ENCODE measurements around the gene MRPL24.

The MRPL24 gene

GRCh38 chr1:156742801-156743200 is 1.9 kb upstream of the MRPL24 start:
- no peak for DNase-seq

- no peak for DNase-seq
These were observed 1.1 kb upstream of the MRPL24 start for GRCh38 chr1:156742017-156742416.

GRCh38 chr1:156741481-156741983 is 644 bp upstream of the MRPL24 start:
- no peak for DNase-seq

GRCh38 chr1:156740237-156740740 is 599 bp downstream of the MRPL24 start:
- DNase-seq, result no peak

- DNase-seq, result no peak
These were observed 2.0 kb downstream of the MRPL24 start for GRCh38 chr1:156738916-156739315.

- DNase-seq, result no peak
These were observed 2.5 kb downstream of the MRPL24 start for GRCh38 chr1:156738407-156738806.

DNA sequence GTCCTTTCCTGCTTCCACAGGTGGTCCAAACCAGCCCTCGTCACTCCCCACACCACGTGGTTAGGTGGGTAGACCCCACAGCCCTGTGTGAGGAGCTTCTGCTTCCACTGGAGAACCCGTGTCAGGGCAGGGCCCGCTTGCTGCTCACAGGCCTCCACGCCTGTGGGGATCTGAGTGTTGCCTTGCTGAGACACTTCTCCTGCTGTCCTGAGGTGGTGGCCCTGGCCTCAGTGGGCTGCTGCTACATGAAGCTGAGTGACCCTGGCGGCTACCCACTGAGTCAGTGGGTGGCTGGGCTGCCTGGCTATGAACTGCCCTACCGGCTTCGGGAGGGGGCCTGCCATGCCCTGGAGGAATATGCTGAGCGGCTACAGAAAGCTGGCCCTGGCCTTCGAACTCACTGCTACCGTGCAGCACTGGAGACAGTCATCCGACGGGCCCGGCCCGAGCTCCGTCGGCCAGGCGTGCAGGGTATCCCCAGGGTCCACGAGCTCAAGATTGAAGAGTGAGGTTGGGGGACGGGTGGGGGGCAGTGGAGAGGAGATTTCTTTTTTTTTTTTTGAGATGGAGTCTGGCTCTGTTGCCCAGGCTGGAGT is 6.8 kb downstream of the MRPL24 start:
- DNase-seq, result no peak

GRCh38 chr1:156728599-156729462 is 12.1 kb downstream of the MRPL24 start, which contains the start of gene ISG20L2:
Gene ISG20L2, minus strand, starts transcription at chr1:156728766. Its CDS starts 1,114 bp downstream, at chr1:156727652.
- peak; percentile 97 for DNase-seq

DNA sequence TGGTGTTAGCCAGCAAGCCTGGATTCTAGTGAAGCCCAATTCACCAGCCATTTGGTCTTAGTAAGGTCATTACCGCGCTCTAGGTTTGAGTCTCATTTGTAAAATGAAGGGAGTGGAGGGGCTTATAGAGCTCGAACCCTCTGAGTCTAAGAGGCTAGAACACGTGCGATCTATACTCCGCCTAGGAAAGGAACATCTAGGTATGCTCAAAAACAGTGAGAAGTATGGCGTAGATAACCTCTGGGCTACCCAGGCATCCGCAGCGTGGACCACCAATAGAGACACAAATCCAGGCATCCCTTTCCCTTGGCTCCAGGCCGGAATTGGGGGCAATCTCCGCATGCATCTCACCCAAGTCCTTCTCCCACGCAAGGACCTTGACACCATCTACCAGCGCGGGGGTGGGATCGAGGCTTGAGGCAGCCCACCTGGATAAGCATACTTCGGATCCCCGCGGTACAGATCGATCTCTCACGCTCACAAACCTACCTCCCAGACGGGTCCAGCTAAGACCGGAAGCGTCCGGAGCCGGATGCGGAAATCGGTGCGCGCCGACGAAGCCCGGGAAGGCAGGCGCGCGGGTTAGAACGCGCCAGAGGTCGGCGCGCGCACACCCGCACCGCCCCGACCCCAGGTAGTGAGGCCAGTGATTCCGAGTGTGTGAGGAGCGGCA is 12.8 kb downstream of the MRPL24 start, which contains the start of gene METTL25B:
METTL25B (plus strand) TSS at position 544 of the 673 bp plus-strand sequence. CDS start 636 bp downstream, outside the sequence.
- peak; percentile 84 for DNase-seq

DNA sequence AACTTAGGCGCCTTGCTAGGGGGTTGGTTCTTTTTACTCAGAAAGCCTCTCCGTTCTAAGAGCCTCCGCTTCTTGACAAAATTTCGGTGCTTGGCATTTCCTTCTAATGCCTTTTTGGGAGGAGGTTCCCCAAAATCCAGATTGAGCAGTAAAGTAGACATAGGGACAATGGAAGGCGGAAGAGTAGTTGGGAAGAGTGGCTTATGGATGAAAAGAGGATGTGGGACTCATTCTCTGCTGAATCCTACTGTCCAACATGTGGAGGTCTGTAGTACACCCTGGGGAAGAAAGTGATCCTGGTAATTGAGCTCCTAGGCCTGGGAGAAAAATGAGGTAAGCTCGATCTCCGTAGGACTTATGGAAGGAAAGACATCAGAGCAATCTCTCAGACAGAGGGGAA is 13.4 kb downstream of the MRPL24 start:
- DNase-seq, result no peak

- peak; percentile 17 for DNase-seq
These were observed 14.2 kb downstream of the MRPL24 start for GRCh38 chr1:156726549-156727226.

DNA sequence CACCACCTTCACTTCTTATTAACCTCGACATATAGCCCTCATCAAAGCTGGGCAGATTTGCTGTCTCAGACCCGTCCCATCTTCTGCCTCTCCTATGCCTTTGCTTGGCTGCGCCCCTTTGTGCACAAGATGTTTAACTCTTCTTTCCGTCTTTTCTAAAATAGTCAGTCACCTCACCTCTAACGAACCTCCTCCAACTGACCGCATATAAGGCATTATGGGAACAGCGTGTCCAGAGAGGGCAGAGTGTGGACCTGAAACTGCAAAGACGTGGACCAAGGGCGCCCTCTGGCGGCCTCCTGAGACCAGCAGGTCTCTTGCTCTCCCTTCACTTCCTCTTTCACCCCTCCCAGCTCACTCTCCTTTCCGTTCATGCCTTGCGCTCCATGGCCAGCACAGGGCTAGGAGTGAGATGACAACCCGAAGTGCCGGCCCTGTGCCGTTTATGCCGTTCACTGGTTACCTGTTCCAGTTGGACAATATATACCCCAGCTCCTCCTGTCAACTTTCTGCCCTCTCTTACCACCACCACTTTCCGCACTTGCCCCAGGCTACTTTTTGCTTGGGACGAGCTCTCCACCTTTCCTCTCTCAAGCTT is 15.1 kb downstream of the MRPL24 start:
- peak; percentile 85 for DNase-seq

GRCh38 chr1:156721535-156721934 is 19.4 kb downstream of the MRPL24 start:
- DNase-seq, result no peak

DNA sequence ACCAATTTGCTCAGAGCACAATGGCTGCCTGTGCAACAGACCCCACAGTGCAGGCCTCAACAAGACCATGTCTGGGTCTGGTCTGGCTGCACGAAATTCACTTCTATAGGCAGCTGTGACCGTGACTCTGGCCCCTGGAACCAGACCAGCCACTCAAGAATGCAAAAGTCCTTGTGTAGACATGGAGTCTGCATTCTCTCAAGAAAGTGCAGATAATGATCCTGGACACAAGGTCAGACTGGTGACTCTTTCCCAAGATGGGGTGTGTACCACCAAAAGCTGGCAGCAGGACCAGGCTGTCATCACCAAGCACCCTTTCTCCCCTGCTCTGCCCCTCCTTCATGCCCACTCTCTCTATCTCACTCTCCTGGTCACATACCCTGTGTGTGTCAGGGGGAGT is 19.8 kb downstream of the MRPL24 start:
- no peak for DNase-seq

DNA sequence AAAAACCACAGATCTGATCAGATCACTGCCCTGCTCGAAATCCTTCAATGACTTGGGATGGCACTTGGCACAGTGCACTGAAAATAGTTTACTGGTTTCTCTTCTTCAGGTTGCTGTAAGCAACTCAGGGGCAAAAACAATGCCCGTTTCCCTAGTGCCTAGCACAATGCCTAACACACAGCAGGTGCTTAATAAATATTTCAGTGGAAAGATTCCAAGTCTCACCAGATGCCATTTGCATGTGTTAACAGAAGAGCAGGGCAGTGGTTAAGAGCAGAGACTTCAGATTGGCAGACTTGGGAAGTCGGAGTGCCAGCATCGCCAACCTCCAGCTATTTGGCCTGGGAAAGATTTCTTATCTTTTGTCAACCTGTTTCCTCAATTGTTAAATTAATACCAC is 23.5 kb downstream of the MRPL24 start:
- peak; percentile 10 for DNase-seq

DNA sequence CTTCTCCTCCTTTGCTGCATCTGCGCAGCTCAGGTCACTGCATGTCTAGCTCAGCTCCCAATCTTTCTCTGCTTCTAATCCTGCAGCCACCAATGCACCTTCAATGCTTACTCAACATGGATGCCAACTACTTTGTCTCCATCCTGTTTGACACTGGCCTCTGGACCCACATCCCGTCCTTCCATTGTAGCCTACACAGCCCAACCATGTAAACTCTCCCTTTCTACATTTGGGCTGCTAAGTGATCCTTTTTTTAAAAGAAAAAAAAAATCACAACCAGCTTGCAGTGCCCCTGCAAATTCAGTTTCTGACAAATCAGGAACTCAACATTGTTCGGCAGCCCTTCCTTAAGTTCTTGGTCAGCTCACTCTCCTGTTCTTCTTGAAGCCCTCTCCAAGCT is 26.1 kb downstream of the MRPL24 start:
- no peak for DNase-seq

DNA sequence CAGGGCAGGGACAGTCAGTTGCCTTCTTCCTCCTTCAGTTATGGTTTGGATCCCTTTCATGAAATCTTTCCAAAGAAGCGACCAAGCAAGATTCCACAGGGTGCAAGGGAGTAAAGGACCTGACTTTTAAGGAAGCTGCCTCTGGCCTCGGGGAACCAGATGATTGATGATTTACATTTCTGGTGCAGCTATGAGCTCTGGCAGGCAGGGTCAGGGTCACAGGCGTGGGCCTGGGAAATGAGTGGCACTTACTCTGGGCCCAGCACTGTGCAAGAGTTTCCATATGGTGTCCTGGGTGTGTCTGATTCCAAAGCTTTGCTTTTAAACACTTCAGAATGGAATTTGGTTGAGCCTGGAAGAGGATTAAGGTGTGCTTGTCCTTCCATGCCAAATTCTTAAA is 28.3 kb downstream of the MRPL24 start:
- no peak for DNase-seq

DNA sequence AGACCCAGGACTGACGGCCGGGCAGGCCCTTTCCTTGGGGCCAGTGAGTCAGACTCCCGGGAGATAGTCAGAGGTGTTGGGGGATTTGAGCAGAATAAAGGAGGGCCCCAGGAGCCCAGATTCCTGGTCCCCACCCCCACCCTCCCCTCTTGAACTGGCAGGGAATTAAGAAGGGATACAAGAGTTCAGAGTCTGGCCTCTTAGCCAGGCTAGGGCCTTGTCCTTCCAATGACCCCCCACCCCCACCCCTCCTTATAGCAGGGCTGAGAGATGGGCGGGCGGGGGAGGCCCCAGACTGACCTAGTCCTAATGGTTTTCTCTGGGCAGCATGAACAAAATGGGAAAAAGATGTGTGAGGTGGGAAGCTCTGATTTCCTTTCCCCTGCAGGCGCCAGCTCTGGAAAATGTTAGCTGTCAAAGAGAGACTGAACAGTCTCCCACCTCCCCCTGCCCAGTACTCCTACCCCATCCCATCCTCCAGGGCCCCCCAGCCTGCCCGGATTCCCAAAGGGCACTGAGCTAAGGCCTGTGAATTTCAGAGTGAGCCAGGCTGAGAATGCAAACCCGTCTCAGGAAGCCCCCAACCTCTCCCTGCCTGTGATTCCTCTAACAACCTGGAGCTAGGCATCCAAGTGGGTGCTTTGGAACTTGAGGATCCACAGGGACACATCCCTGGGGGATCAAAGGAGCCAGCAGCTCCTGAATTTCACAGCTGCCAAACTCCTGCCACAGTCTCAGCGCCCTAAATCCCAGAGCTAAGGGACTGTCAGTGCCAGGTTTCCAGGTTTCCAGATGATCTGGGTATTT is 29.7 kb downstream of the MRPL24 start:
- DNase-seq, result no peak

- DNase-seq, result peak; percentile 47
These were observed 31.0 kb downstream of the MRPL24 start for GRCh38 chr1:156709757-156710489.

- no peak for DNase-seq
These were observed 31.9 kb downstream of the MRPL24 start for GRCh38 chr1:156709031-156709430.
